A673 (cell line): ENCODE measurements around the gene CRBN. TPM values are rescaled to one million over a fixed set of nuclear protein-coding genes. Genes with fewer than 3 reads are reported as not detected.

Source experiments
- BruUV-seq: library from RNA; stranded (reverse); fragments of 400-500 nt; replicated peaks from 2 replicates; lab custom pipeline; 2021; lab: Mats Ljungman, UMichigan
- CTCF ChIA-PET: fragments of 300-600 bp; sonication (Branson Sonifier 250); formaldehyde crosslinking; loops from one replicate; lab custom pipeline; 2022; ENCODE audit warnings: antibody characterized with exemption; lab: Charles Lee
- POLR2A ChIA-PET: fragments of 300-600 bp; sonication (Branson Sonifier 250); formaldehyde crosslinking; loops from one replicate; lab custom pipeline; 2022; ENCODE audit warnings: antibody characterized with exemption; ENCODE audit not compliant: low non-redundant PET; lab: Charles Lee
- DNase-seq: peaks from one replicate; pipeline ENCODE4 v3.0.0-alpha.2; 2015; ENCODE audit warnings: low spot score
- H3K27ac ChIP-seq: fragments of 200-600 bp; sonication (generic); 2 replicates; pipeline ENCODE4 v1.5.1; 2016; ENCODE audit warnings: mixed run types, low read depth, mild to moderate bottlenecking, mixed read lengths, antibody characterized with exemption, low read length; ENCODE audit not compliant: poor library complexity, severe bottlenecking
- H3K27me3 ChIP-seq: fragments of 200-600 bp; sonication (generic); replicated peaks from 2 replicates; pipeline ENCODE4 v1.6.1; 2017; ENCODE audit warnings: mixed run types, low read depth, mild to moderate bottlenecking, mixed read lengths, antibody characterized with exemption, low read length; ENCODE audit not compliant: insufficient read depth, poor library complexity
- H3K36me3 ChIP-seq: fragments of 200-600 bp; sonication (generic); 2 replicates; pipeline ENCODE4 v1.6.1; 2016; ENCODE audit warnings: mixed run types, mild to moderate bottlenecking, mixed read lengths, antibody characterized with exemption, low read length; ENCODE audit not compliant: insufficient read depth, poor library complexity, severe bottlenecking
- H3K4me1 ChIP-seq: fragments of 200-600 bp; sonication (generic); 2 replicates; pipeline ENCODE4 v1.6.1; 2017; ENCODE audit warnings: mixed run types, mild to moderate bottlenecking, mixed read lengths, antibody characterized with exemption, low read length; ENCODE audit not compliant: insufficient read depth, poor library complexity, severe bottlenecking
- H3K4me3 ChIP-seq: fragments of 200-600 bp; sonication (generic); 2 replicates; pipeline ENCODE4 v1.5.1; 2016; ENCODE audit warnings: low read depth, mixed run types, mild to moderate bottlenecking, mixed read lengths, low read length; ENCODE audit not compliant: poor library complexity, severe bottlenecking
- H3K9me3 ChIP-seq: fragments of 200-600 bp; sonication (generic); 2 replicates; pipeline ENCODE4 v1.6.1; 2016; ENCODE audit warnings: mixed run types, low read depth, mild to moderate bottlenecking, mixed read lengths, antibody characterized with exemption, low read length; ENCODE audit not compliant: poor library complexity, severe bottlenecking
- CTCF ChIP-seq: fragments of 300-800, 200-600 bp; sonication (generic); conservative IDR thresholded peaks from 2 replicates; pipeline ENCODE4 v1.5.1; 2017; ENCODE audit warnings: low read depth, mild to moderate bottlenecking, antibody characterized with exemption, low read length, moderate library complexity, mixed read lengths
- EZH2 ChIP-seq: fragments of 200-600 bp; sonication (generic); IDR thresholded peaks from 2 replicates; pipeline ENCODE4 v1.6.1; 2017; ENCODE audit warnings: borderline replicate concordance, low read depth, mild to moderate bottlenecking, mixed read lengths, antibody characterized with exemption, low read length; ENCODE audit not compliant: poor library complexity, severe bottlenecking
- intact Hi-C: fragments of 100-400 bp; cut with micrococcal nuclease; formaldehyde crosslinking; loops from one replicate; pipeline ENCODE4 v1.10.0; 2022; ENCODE audit not compliant: unreplicated experiment
- total RNA-seq: library from RNA; stranded (reverse); gene quantifications from 2 replicates; pipeline ENCODE4 v1.2.3, GENCODE V29; 2021

CRBN gene
- total RNA-seq, 1 experiment from 2014 or later, result 41.6 TPM

GRCh38 chr3:3216401-3216800, 36.9 kb upstream of the CRBN start:
- intact Hi-C loops, result no loop called here
- no TSS peak for BruUV-seq

GRCh38 chr3:3212781-3213440, 33.4 kb upstream of the CRBN start:
- Histone ChIP-seq H3K4me1 (no peaks in the 10 kb centered on the region), H3K9me3 (no peaks in the 10 kb centered on the region), H3K27ac (no peak overlapping the region), H3K4me3 (no peak overlapping the region), H3K36me3 (no peaks in the 10 kb centered on the region), H3K27me3 (peaks cover 5% of the 10 kb centered on the region)
- TF ChIP-seq EZH2 (no peak), CTCF (no peak)
- no TSS peak for BruUV-seq
- DNase-seq, result no peak
- intact Hi-C loops, result no loop called here
- ChIA-PET POLR2A (no interaction called here), CTCF (no interaction called here)

More at GRCh38 chr3:3216401-3216800, 36.9 kb upstream of the CRBN start:
- ChIA-PET POLR2A (no interaction called here), CTCF (no interaction called here)
- Histone ChIP-seq H3K4me3 (no peak overlapping the region), H3K36me3 (no peaks in the 10 kb centered on the region), H3K9me3 (no peaks in the 10 kb centered on the region), H3K4me1 (no peaks in the 10 kb centered on the region), H3K27me3 (no peaks in the 10 kb centered on the region), H3K27ac (no peak overlapping the region)
- no peak for DNase-seq
- TF ChIP-seq EZH2 (no peak), CTCF (no peak)

GRCh38 chr3:3209714-3210113, 30.2 kb upstream of the CRBN start:
- H3K27me3 ChIP-seq, result peaks cover 5% of the 10 kb centered on the region
- H3K27ac ChIP-seq, result no peak overlapping the region
- intact Hi-C loops, result no loop called here
- no peaks in the 10 kb centered on the region for H3K4me1 ChIP-seq
- no peak overlapping the region for H3K4me3 ChIP-seq
- DNase-seq, result no peak
- H3K9me3 ChIP-seq, result no peaks in the 10 kb centered on the region
- BruUV-seq, result no TSS peak
- H3K36me3 ChIP-seq, result no peaks in the 10 kb centered on the region
- POLR2A ChIA-PET, result no interaction called here
- TF ChIP-seq EZH2, result no peak
- TF ChIP-seq CTCF, result no peak
- CTCF ChIA-PET, result interaction anchor here (0.6 kb wide), 1 partner anchor 16 kb away, joined by 11 read pairs; no protein-coding TSS in a partner anchor
